GM12874 (cell line): Measurements from ENCODE around the gene ZNF622.

ENCODE experiments used
- TF ChIP-seq, protein P1 (sequence below): IDR thresholded peaks from 2 replicates; pipeline ENCODE4 v1.5.1; 2011; ENCODE audit warnings: low read depth, mild to moderate bottlenecking, control low read depth, low read length, moderate library complexity; ENCODE audit not compliant: insufficient read depth

Gene ZNF622

DNA sequence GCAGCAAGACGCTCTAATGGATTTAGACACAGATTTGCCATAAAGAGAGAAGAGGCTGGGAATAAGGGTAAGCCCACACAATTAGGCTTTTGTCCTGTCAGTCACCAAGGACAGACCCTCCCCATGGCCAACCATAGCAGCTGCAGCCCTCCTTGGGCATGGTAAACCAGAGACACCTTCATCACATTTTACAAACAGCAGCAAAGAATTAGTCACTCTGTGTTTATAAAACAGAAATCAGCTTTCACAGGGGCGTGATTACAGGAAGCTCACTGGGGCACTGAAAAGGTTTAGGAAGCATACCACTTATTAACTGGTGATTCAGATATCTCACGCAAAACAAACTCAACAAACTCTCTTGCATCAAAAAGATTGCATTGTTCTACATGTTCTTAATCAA lies 37.3 kb upstream of the ZNF622 start:
- TF ChIP-seq, protein P1, sequence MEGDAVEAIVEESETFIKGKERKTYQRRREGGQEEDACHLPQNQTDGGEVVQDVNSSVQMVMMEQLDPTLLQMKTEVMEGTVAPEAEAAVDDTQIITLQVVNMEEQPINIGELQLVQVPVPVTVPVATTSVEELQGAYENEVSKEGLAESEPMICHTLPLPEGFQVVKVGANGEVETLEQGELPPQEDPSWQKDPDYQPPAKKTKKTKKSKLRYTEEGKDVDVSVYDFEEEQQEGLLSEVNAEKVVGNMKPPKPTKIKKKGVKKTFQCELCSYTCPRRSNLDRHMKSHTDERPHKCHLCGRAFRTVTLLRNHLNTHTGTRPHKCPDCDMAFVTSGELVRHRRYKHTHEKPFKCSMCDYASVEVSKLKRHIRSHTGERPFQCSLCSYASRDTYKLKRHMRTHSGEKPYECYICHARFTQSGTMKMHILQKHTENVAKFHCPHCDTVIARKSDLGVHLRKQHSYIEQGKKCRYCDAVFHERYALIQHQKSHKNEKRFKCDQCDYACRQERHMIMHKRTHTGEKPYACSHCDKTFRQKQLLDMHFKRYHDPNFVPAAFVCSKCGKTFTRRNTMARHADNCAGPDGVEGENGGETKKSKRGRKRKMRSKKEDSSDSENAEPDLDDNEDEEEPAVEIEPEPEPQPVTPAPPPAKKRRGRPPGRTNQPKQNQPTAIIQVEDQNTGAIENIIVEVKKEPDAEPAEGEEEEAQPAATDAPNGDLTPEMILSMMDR: no peak

DNA sequence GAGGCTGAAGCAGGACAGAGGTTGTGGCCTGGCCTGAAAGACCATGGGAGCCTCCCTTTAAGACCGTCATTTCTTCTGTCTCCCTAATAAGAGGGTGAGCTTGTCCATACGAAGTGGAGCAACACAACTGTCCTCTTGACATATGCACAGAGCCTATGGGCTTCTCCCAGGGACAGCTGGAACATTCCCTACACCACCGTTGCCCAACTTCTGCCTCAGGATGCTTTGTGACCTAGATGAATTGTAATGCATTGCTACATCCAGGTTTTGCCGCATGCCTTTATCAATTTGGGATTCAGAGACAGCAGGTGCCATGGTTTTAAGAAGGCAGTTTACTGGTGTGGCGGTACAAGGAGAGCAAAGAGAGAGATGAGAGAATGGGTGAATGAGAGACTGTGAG lies 34.4 kb upstream of the ZNF622 start:
- TF ChIP-seq, protein P1: no peak

DNA sequence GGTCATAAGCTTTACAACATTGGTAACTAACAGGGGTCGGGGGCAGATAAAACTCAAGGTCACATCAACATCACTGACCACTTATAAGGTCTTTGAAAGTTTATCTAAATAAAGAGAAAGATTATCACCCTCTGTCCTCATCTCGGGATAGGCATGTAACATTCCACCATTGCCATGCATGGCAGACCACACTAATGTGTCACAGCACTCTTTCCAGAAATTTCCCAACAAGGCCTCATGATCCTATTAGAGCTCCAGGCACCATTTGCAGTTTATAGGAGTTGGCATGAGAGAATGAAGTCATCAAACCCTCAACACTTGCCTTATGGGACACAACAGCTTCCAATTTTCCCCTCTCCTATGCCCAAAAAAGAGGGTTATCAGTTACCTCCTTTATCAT lies 31.9 kb upstream of the ZNF622 start:
- TF ChIP-seq, protein P1: no peak

DNA sequence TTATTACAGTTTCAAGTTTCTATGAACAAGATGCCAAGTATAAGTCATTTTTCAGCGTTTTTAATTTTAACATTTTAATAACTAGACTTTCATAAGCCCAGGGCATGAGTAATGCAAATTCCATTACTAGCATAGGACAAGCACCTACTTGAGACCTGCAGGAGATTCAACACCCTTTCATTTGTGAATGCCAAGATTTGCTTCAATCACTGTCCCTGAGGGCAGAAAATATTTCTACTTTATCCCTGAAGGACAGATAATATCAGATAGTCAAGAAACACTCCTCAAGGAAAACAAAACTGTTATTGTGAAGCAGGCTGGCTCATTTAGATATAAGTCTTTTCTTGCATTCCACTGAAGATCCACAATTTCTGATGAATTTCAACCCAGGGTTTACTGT lies 27.7 kb upstream of the ZNF622 start:
- TF ChIP-seq, protein P1: no peak

DNA sequence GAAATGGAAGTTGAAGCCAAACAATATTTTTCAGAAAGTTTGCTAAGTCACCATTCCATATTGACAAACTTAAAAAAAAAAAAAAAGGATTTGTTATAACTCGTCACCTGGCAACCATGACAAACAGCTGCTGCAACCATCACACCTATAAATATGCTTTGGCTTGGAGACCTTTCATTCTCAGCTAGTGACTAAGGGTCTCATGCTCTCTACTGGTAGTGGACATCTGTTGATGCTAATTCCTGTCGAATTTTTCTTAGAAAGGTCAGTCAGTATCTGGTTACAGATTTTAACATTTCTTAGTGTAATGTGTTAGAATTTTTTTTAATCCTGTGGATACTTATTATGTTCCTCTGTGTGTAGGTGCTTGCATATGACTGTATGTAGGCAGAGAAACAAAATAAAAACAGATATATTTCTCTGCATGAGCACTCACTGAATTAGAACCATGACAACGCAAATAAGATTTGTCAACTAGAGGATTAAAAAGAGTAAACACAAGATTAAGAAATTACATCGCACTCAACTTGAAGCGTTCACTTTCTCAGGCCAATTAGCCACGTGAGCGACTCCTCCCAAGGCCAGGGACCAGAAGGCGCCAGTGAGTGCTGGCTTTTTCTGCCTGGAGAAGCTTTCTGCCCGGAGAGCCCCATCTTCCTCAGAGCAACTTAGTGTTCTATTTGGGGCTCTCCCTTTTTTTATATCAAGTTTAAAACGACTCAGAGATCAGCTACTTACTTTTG lies 27.0 kb upstream of the ZNF622 start:
- TF ChIP-seq, protein P1: no peak

DNA sequence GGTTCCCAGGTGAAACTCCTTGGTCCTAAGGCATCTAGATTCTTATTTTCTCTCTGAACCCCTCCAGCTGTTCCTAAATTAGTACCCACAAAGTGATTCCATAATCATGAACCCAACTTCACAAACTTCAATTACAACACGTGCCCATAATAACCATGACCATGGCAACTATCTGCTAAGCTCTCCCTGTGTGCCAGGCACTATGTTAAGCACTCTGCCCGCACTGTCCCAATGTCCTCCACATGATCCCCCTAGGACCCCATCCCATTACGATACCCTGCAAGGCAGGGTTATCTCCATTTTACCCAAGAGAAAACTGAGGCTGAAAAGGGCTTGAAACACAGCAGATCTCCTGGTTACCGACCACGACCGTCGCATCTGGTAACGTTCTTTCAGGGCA lies 25.3 kb upstream of the ZNF622 start:
- TF ChIP-seq, protein P1: no peak

DNA sequence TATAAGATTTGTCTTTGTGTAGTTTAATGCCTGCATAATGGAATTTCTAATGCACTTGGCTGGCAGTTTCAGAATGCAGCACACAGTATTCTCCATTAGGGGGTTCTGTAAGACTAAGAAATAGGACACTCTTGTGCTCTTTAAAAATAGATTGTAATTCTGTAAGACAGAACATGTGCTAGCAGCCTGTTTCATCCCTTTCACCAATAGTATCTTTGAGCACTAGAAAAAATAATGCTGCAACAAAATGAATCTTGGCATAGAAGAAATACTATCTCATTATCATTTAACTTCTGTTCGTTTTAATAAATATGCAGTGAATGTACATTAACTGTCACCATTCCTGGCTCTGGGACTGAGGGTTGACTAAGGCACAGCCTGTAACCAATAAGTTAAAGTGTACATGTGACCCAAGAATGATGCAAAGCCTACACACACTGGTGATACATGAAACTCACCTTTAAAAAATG lies 23.8 kb upstream of the ZNF622 start:
- TF ChIP-seq, protein P1: peak; percentile 38; the same call in 1 of the 2 replicates

DNA sequence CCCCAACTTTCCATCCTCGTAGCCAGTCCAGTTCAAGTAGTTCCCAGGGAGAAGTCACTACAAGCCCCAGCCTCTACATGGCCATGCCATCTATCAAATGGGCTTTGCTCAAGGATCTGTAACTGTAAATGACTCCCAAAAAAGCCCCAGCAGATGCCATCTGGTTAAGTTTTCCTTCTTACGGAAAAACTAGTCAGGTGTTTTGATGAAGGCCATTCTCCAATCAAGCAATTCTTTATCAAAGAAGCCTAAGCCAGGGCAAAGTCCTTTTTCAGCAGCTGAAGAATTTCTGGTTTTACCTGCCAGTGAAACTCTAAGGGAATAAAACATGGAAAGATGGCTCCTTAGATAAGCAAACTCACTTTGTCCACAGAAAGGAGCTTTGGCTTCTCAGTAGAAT lies 21.9 kb upstream of the ZNF622 start:
- TF ChIP-seq, protein P1: no peak
